ENCODE data around the gene RETREG3. TPM values are rescaled to one million over a fixed set of nuclear protein-coding genes. Genes with fewer than 3 reads are reported as not detected.

The RETREG3 gene
- total RNA-seq, 1 donor = 80.3 TPM

DNA sequence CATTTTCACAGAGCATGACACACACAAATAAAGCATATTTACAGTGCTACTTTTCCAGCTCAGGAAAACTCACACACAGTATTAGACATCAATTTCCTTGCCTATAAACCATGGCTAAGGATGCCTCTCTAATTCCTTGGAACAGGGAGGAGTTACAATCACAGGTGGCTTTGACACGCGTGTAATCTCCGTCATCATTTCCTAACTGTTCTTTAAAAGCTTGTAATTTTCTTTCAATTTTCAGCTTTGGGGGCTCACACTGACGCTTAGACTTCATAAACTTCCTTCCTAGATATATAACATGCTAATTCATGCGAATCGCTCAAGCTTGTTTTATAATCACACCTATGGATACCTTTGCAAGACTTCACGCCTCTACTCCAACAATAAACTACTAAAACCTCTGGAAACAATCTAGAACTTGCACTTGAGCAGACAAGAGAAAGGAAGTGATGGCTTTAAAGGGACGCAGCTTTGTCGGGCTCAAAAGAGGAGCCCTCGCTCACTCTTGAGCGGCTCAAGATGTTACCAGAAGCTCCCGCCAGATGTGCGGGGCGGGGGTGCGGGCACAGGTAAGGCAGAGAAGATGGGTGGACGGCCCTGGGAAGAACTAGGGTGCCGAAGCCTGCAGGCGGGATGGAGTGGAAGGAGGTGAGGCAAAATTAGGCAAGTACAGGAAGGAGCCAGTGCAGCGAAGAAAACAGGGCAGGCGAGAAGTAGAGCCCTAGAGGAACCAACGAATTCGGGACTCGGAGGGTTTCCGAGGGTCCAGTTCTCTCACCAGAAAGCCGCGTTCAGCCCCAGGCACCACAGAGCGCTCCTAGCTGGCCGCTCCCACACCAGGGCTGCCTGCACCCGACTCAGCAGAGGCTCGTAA lies 631 bp downstream of the RETREG3 start:
- DNase-seq (ENCODE audit: low read depth) = peak; percentile 27
- peak overlapping the region; percentile 91 for H3K4me3 ChIP-seq (ENCODE audit: low read depth, low read length)
- TF ChIP-seq, protein P1, sequence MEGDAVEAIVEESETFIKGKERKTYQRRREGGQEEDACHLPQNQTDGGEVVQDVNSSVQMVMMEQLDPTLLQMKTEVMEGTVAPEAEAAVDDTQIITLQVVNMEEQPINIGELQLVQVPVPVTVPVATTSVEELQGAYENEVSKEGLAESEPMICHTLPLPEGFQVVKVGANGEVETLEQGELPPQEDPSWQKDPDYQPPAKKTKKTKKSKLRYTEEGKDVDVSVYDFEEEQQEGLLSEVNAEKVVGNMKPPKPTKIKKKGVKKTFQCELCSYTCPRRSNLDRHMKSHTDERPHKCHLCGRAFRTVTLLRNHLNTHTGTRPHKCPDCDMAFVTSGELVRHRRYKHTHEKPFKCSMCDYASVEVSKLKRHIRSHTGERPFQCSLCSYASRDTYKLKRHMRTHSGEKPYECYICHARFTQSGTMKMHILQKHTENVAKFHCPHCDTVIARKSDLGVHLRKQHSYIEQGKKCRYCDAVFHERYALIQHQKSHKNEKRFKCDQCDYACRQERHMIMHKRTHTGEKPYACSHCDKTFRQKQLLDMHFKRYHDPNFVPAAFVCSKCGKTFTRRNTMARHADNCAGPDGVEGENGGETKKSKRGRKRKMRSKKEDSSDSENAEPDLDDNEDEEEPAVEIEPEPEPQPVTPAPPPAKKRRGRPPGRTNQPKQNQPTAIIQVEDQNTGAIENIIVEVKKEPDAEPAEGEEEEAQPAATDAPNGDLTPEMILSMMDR (IDR thresholded peaks at IDR 0.05; ENCODE audit: insufficient read depth, low read depth, low read length) = no peak

DNA sequence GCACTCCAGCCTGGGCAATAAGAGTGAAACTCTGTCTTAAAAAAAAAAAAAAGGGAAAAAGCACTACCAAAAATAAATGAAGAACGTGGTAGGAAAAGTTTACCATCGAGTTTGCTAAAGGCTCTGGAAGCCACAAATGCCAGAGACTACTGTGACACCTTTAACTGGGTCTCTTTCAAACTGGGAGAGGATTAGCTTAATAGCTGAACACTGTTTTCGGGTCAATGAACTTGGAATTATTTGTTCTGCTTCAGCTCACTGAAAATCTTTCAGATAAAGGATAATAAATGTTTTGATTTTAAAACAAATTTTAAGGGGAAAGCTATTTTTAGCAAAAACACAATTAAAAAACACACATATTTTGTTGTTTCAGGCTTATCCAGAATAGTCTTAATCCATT lies 1.4 kb downstream of the RETREG3 start:
- TF ChIP-seq, protein P1 (IDR thresholded peaks at IDR 0.05; ENCODE audit: insufficient read depth, low read depth, low read length) = no peak
- peak overlapping the region; percentile 91 for H3K4me3 ChIP-seq (ENCODE audit: low read depth, low read length)
- DNase-seq (ENCODE audit: low read depth) = no peak

DNA sequence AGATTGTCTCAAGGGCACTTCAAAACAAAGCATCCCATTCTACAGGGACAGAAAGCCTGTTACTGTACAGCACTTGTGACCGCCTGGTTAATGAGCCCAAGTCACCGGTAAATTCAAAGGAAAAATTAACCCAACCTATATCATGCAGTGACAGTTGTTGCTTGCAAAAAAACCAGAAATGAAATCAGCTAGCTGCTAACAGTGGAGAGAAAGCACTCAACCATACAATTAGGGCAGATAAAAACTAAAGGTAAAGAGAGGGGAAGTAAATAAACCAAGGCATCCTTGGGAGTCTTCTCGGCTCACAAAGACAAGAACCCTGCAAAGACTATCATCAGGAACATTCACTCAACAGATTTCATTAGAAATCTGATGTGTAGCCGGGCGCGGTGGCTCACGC lies 5.9 kb downstream of the RETREG3 start:
- TF ChIP-seq, protein P1 (IDR thresholded peaks at IDR 0.05; ENCODE audit: insufficient read depth, low read depth, low read length) = no peak
- no peak overlapping the region for H3K4me3 ChIP-seq (ENCODE audit: low read depth, low read length)
- no peak for DNase-seq (ENCODE audit: low read depth)

DNA sequence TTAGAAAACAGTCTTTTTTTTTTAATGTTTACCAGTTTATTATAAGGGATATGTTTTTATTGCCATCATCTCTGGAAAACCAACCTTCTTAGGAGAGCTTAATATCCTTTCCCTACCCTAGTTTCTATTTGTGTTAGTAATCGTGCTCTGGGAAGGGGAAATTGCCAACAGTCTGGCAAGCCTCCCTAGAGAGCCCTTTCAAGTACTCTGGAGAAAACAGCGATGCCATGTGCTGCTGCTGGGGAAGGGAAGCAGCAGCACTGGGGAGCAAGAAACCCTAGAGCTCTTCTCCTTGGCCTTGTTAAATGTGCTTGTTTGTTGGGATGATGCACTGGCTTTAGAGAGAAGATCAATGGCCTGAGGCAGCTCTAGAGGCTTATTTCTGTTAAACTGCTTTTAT lies 10.3 kb downstream of the RETREG3 start:
- DNase-seq (ENCODE audit: low read depth) = no peak
- TF ChIP-seq, protein P1 (IDR thresholded peaks at IDR 0.05; ENCODE audit: insufficient read depth, low read depth, low read length) = no peak

DNA sequence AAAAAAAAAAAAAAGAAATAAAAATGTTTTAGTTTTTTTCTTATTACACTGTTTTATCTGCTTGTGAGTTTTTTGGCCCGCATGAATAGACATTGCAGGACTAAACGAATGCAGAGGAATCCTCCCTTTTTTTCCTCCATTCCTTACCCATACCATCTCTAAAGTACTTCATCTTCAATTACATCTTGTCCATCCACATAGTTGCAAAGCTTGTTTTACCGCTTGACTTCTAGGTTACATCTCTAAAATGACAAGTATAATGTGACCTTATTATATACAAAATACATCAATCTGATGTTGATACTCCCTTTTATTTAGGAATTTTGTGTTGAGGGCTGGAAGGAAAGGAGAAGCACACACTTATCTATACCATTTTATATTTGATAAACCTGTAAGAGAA lies 12.8 kb downstream of the RETREG3 start:
- no peak for DNase-seq (ENCODE audit: low read depth)
- H3K4me3 ChIP-seq (ENCODE audit: low read depth, low read length) = no peak overlapping the region
- TF ChIP-seq, protein P1 (IDR thresholded peaks at IDR 0.05; ENCODE audit: insufficient read depth, low read depth, low read length) = no peak

More for the DNA sequence above, 10.3 kb downstream of the RETREG3 start:
- no peak overlapping the region for H3K4me3 ChIP-seq (ENCODE audit: low read depth, low read length)

DNA sequence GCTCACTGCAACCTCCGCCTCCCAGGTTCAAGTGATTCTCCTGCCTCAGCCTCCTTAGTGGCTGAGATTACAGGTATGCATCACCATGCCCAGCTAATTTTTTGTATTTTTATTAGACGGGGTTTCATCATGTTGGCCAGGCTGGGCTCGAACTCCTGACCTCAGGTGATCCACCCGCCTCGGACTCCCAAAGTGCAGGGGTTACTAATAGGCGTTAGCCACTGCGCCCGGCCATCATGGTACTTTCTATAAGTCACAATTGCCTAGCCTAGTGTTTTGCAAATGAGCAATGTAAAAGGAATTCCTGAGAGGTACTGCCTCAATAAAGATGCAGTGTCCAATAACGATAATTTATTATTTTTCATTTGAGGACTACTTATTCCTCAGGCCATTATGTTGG lies 17.8 kb downstream of the RETREG3 start:
- no peak overlapping the region for H3K4me3 ChIP-seq (ENCODE audit: low read depth, low read length)
- TF ChIP-seq, protein P1 (IDR thresholded peaks at IDR 0.05; ENCODE audit: insufficient read depth, low read depth, low read length) = no peak
- no peak for DNase-seq (ENCODE audit: low read depth)
